GM18505 (cell line): ENCODE results near the gene PSMG2.
"Not testable (repeated sequence)": the region's sequence is repeated elsewhere in the genome, so short reads cannot be mapped to it uniquely, and the experiment has no call there.

ENCODE experiments used
- ATAC-seq: cut with Tn5 transposase; IDR thresholded peaks from one replicate; pipeline ENCODE4 v1.9.1; 2021; ENCODE audit not compliant: unreplicated experiment
- POLR2A ChIP-seq: IDR thresholded peaks from 4 replicates; pipeline ENCODE4 v1.6.1; 2011; ENCODE audit warnings: borderline replicate concordance; ENCODE audit not compliant: insufficient read depth, insufficient read length; ENCODE audit errors: extremely low read depth

Gene PSMG2

DNA sequence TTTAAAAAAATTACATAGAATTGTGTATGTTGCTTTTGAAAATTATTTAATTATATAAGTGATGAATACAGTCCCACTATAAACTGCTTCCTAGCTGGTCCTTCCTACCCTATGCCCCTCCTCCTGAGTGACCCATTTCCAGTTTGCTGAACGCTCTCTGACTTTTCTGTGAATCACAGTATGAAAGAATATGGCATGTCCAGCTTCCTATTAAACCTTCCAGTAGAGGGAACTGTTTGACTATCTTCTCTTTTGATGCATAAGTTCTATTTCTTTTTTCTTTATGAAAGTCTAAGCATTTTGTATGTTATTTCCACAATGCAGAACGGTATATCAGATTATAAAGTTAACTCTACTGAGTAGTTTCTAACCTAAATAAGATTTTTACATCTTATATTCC, 41.3 kb downstream of the PSMG2 start:
- no peak for TF ChIP-seq POLR2A
- no peak for ATAC-seq

- no peak for TF ChIP-seq POLR2A
- ATAC-seq, result no peak
These were observed 42.4 kb downstream of the PSMG2 start for GRCh38 chr18:12745095-12745795.

DNA sequence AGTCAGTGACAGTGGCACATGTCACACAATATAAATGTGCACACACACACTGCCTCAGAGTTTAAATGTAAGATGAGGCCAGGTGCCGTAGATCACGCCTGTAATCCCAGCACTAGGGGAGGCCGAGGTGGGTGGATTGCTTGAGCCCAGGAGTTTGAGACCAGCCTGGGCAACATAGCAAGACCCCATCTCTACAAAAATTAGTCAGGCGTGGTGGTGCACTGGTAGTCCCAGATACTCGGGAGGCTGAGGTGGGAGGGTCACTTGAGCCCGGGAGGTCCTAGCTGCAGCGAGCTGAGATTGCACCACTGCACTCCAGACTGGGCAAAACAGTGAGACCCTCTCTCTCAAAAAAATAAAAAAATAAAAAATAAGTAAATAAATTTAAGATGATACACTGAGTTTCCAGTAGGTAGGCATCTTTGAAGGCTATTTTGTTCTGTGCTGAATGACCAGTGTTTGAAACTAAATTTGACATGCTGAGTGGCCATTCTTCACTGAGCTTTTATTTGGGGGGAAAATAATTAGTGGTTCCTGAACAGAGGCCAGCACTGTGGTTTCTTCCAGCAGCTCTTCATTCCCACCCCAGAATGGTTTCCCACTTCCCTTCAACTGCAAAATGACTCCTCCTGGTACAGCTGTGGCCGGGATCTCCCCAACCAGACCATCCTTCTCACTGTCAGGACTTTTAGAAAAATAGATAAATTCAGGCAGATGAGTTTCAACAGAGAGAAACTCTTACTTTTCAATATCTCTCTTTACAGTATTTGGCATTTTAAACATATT, 44.9 kb downstream of the PSMG2 start:
- TF ChIP-seq POLR2A, result no peak
- no peak for ATAC-seq

DNA sequence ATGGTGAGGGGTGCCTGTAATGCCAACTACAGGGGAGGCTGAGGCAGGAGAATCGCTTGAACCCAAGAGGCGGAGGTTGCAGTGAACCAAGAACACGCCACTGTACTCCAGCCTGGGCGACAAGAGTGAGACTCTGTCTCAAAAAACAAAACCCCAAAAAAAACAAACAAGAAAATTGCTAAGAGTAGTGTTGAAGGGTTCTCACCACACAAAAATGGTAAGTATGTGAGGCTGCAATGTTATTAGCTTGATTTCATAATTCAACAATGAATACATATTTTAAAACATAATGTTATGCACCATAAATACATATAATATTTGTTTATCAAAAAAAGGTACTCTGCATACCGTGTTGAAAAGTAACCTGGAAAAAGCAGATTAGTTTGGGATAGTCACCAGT, 45.8 kb downstream of the PSMG2 start:
- ATAC-seq, result no peak
- TF ChIP-seq POLR2A, result no peak

DNA sequence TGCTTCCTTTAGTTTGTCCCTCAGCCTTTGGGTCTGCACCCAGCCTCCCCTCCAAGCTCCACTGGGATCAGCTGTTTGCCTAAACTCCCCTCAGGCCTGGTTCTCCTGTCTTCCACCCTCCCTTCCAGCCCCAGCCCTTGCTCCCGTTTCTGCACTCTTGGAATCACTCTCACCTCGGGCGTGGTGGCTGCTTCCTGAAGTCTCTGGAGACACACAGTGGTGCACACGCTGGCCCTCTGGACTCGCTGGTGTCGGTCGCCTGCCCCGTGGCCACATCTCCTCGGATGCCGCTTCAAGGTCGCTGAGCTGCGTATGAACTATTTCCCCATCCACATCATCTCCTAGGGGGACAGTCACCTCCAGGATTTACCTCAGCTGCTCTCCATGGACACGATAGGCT, 46.3 kb downstream of the PSMG2 start:
- no peak for ATAC-seq
- TF ChIP-seq POLR2A, result no peak

DNA sequence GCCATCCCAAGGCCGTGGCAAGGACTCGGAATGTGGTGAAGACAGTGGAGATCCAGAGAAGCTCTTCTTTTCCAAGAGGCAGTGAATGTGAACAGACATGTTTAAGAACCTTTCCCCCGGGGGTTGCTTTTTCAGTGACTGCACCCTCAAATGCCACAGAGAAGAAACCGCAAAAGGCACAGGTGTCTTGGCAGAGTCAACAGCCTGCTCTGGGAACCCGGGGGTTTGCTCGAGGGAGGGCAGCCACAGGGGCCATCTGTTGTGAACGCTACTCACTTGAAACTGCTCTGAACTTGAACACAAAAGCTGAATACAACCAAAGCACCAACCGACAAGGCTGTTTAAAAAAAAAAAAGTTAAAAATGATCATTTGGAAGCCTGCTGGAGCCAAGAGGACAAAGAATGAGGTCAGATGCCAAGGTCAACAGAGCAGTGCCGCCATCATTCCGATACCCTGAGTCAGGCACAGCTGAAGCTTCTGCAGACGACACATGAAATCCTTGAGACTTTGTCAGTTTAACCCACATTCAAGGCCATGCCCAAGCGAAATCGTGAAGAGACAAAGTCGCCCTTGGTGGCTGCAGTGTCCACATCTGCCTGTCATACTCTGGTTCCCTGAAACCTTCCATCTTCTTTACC, 47.4 kb downstream of the PSMG2 start:
- TF ChIP-seq POLR2A, result no peak
- ATAC-seq, result no peak

DNA sequence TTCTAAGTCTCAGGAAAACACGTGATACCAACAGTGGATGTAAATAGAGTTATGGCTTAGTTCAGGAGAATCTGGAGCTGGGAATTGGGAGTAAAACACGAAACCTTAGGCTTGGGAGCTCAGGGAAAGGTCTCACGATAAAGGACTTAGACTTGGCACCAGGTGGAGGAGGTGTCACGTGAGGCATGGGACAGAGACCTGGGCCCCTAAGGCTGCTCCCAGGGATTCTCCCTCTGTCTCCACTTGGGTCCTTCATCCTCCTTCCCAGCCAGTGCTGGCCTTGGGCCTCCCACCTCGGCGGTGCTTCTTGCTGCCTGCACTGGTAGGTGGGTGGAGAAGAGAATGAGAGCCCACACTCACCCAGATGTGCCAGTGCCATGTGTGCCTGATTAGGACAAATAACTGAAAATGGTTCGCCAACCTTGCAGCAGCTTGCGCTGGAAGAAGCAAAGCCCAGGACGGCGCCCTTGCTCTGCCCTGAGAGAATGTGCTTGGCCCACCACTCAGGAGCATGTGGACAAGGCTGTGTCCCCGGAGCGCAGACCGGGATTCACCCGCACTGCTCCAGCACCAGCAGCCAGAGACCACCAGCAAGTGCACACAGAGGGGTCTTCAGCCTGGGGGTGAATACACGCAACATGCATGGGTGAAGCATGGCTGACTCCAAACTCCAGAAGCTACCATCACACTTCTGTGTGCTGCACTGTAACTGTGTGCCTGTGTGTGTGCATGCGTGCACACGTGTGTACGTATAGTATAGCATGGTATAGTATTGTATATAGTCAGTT, 48.1 kb downstream of the PSMG2 start:
- ATAC-seq, result no peak
- TF ChIP-seq POLR2A, result no peak

DNA sequence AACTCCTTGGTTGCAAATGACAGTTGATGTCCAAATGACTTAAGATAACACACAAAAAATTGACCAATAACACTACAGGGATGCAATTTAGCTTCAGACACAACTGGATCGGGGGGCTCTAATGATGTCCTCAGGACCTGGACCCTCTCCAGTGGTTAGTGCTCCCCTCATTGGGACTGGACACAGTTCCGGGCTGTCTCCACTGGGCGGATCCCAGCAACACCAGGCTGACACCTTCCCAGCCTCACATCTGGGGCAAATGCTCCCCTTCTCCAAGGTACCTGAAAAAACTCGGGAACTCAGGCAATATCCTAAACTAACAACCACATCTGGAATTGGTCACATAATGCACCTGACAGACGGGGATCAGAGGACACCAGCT, 48.7 kb downstream of the PSMG2 start:
- no peak for TF ChIP-seq POLR2A
- ATAC-seq, result no peak

DNA sequence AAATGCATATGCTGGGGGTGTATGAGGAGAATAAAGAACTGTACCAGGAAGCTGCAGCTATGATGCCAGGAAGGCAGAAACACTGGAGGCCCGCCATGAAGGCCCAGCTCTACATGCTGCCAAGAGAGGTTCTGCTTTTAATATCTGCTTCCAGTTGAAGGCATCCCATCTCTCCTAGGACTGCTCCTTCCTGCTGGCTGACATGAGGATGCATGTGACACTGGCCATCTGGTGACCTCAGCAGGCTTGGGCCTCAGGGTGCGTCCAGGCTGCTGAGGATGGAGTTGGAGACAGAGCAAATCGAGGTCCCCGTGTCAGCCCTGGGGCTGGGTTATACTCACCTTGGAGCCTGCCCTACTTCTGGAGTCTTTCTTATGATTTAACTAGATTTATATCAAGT, 49.0 kb downstream of the PSMG2 start:
- no peak for TF ChIP-seq POLR2A
- no peak for ATAC-seq

- TF ChIP-seq POLR2A, result no peak
- no peak for ATAC-seq
These were observed 51.7 kb downstream of the PSMG2 start for GRCh38 chr18:12754511-12754910.

DNA sequence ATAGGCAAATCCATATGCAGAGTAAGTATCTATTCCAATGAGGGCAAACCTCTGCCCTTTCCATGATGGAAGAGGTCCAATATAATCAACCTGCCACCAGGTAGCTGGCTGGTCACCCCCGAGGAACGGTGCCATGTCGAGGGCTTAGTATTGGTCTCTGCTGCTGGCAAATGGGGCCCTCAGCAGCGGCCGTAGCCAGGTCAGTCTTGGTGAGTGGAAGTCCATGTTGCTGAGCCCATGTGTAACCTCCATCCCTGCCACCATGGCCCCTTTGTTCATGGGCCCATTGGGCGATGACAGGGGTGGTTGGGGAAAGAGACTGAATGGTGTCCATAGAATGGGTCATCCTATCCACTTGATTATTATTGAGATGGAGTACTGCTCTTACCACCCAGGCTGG, 52.8 kb downstream of the PSMG2 start:
- not testable (repeated sequence) for ATAC-seq

DNA sequence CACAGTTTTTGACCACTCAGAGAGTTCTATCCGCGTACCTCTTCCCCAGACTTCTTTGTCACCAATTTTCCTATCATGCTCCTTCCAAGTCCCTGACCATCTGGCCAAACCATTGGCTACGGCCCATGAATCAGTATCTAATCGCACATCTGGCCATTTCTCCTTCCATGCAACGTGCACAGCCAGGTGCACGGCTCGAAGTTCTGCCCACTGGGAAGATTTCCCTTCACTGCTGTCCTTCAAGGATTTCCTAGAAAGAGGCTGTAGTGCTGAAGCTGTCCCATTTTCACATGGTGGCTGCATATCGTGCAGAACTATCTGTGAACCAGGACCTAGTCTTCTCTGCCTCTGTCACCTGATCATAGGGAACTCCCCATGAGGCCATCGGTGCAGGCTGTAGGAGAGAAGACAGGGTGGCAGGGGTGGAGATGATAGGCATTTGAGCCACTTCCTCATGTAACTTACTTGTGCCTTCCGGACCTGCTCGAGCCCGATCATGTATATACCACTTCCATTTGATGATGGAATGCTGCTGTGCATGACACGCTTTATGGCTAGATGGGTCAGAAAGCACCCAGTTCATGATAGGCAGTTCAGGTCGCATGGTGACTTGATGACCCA, 53.9 kb downstream of the PSMG2 start:
- not testable (repeated sequence) for ATAC-seq

DNA sequence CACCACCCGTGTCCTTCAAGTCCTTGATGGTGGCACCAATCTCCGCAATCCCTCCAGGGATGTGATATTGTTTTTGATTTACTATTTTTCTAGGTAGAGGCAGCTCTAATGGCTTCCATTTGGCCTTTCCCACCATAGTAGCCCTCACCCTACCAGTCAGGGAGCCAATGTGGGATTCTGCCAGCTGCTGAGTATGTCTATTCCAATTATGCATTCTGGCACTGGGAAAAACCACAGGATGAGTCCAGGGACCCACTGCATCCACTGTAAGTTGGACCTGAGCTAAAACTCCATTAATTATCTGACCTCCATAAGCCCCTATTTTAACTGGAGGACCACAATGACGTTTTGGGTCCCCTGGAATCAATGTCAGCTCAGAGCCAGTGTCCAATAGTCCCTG, 55.7 kb downstream of the PSMG2 start:
- ATAC-seq, result not testable (repeated sequence)

- no peak for TF ChIP-seq POLR2A
- no peak for ATAC-seq
These were observed 62.3 kb downstream of the PSMG2 start for GRCh38 chr18:12765126-12765525.

DNA sequence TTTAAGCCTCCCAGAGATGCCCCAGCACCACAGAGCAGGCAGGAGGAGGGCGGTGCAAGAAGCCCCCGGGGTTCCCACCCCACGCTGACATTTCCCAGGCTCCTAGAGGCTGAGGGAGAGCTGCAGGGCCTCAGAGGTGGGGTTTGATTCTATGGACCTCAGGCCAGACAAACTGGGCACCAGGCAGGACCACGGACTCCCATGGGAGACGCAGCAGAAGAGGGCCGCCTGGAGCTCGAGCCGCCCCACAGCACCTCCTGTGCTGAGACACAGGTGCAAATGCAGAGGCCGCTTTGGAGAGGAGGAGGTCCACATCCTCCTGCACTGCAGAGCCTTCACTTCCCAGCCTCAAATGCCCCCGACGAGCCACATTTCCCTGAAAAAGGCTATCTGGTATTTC, 62.7 kb downstream of the PSMG2 start:
- ATAC-seq, result no peak
- no peak for TF ChIP-seq POLR2A
